ENCODE data around the gene ATXN3L. TPM values are rescaled to one million over a fixed set of nuclear protein-coding genes. Genes with fewer than 3 reads are reported as not detected.
A peak's percentile ranks its signal among the peaks of the same experiment; 100 is the strongest.

Gene ATXN3L
- total and polyA plus RNA-seq, 2 donors (not counting 1 experiment from before 2014, with no cell fraction given) = not detected

- DNase-seq (ENCODE audit: low read depth in 2 of 2) = no peak
- Histone ChIP-seq H3K27me3 (ENCODE audit: control insufficient read depth, insufficient read depth, low read length) (no peaks in the 10 kb centered on the region), H2AFZ (ENCODE audit: low read length) (no peak overlapping the region), H3K4me3 (replicated peaks in 1 of 4; ENCODE audit: control extremely low read depth in 1 of 4, insufficient read depth in 1 of 4, low read depth in 3 of 4, low read length in 4 of 4) (no peak overlapping the region), H3K9ac (ENCODE audit: insufficient read depth, low read length) (no peak overlapping the region), H3K9me3 (ENCODE audit: control insufficient read depth, insufficient read depth, low read depth, low read length) (no peaks in the 10 kb centered on the region), H3K27ac (ENCODE audit: insufficient read depth, low read length) (no peak overlapping the region), H4K20me1 (ENCODE audit: control insufficient read depth, extremely low read depth, insufficient read depth, low read length) (no peaks in the 10 kb centered on the region), H3K36me3 (ENCODE audit: control insufficient read depth, insufficient read depth, low read length) (no peaks in the 10 kb centered on the region), H3K79me2 (ENCODE audit: control insufficient read depth, insufficient read depth, low read length) (no peaks in the 10 kb centered on the region), H3K4me1 (ENCODE audit: control insufficient read depth, extremely low read depth, insufficient read depth, low read length) (no peaks in the 10 kb centered on the region), H3K4me2 (ENCODE audit: extremely low read depth, insufficient read depth, low read length) (no peak overlapping the region)
- TF ChIP-seq EZH2 (IDR thresholded peaks at IDR 0.05; ENCODE audit: low read length, missing control alignments) (no peak), CTCF (conservative IDR thresholded peaks at IDR 0.05 in 1 of 2, IDR thresholded peaks at IDR 0.05 in 1 of 2; ENCODE audit: low read depth in 1 of 2, low read length in 2 of 2) (no peak)
These were observed 20.4 kb upstream of the ATXN3L start for GRCh38 chrX:13340182-13340791.

- no peak for DNase-seq (ENCODE audit: low read depth in 2 of 2)
- H3K36me3 ChIP-seq (ENCODE audit: control insufficient read depth, insufficient read depth, low read length) = no peaks in the 10 kb centered on the region
These were observed 19.8 kb upstream of the ATXN3L start for GRCh38 chrX:13339607-13340006.

GRCh38 chrX:13338996-13339515 lies 19.2 kb upstream of the ATXN3L start:
- Histone ChIP-seq H3K27me3 (ENCODE audit: control insufficient read depth, insufficient read depth, low read length) (no peaks in the 10 kb centered on the region), H3K4me2 (ENCODE audit: extremely low read depth, insufficient read depth, low read length) (no peak overlapping the region), H3K4me3 (replicated peaks in 1 of 4; ENCODE audit: control extremely low read depth in 1 of 4, insufficient read depth in 1 of 4, low read depth in 3 of 4, low read length in 4 of 4) (no peak overlapping the region), H3K27ac (ENCODE audit: insufficient read depth, low read length) (no peak overlapping the region), H3K36me3 (ENCODE audit: control insufficient read depth, insufficient read depth, low read length) (no peaks in the 10 kb centered on the region), H2AFZ (ENCODE audit: low read length) (no peak overlapping the region), H4K20me1 (ENCODE audit: control insufficient read depth, extremely low read depth, insufficient read depth, low read length) (no peaks in the 10 kb centered on the region), H3K9me3 (ENCODE audit: control insufficient read depth, insufficient read depth, low read depth, low read length) (no peaks in the 10 kb centered on the region), H3K9ac (ENCODE audit: insufficient read depth, low read length) (no peak overlapping the region), H3K79me2 (ENCODE audit: control insufficient read depth, insufficient read depth, low read length) (no peaks in the 10 kb centered on the region), H3K4me1 (ENCODE audit: control insufficient read depth, extremely low read depth, insufficient read depth, low read length) (no peaks in the 10 kb centered on the region)
- no peak for TF ChIP-seq CTCF (conservative IDR thresholded peaks at IDR 0.05 in 1 of 2, IDR thresholded peaks at IDR 0.05 in 1 of 2; ENCODE audit: low read depth in 1 of 2, low read length in 2 of 2)
- no peak for TF ChIP-seq EZH2 (IDR thresholded peaks at IDR 0.05; ENCODE audit: low read length, missing control alignments)
- DNase-seq (ENCODE audit: low read depth in 2 of 2) = peak in 1 of 2 donors; percentile 4

More at GRCh38 chrX:13339607-13340006, 19.8 kb upstream of the ATXN3L start:
- Histone ChIP-seq H3K27ac (ENCODE audit: insufficient read depth, low read length) (no peak overlapping the region), H3K4me2 (ENCODE audit: extremely low read depth, insufficient read depth, low read length) (no peak overlapping the region), H2AFZ (ENCODE audit: low read length) (no peak overlapping the region), H4K20me1 (ENCODE audit: control insufficient read depth, extremely low read depth, insufficient read depth, low read length) (no peaks in the 10 kb centered on the region), H3K4me3 (replicated peaks in 1 of 4; ENCODE audit: control extremely low read depth in 1 of 4, insufficient read depth in 1 of 4, low read depth in 3 of 4, low read length in 4 of 4) (no peak overlapping the region), H3K9ac (ENCODE audit: insufficient read depth, low read length) (no peak overlapping the region), H3K27me3 (ENCODE audit: control insufficient read depth, insufficient read depth, low read length) (no peaks in the 10 kb centered on the region), H3K79me2 (ENCODE audit: control insufficient read depth, insufficient read depth, low read length) (no peaks in the 10 kb centered on the region), H3K9me3 (ENCODE audit: control insufficient read depth, insufficient read depth, low read depth, low read length) (no peaks in the 10 kb centered on the region), H3K4me1 (ENCODE audit: control insufficient read depth, extremely low read depth, insufficient read depth, low read length) (no peaks in the 10 kb centered on the region)
- TF ChIP-seq EZH2 (IDR thresholded peaks at IDR 0.05; ENCODE audit: low read length, missing control alignments) (no peak), CTCF (conservative IDR thresholded peaks at IDR 0.05 in 1 of 2, IDR thresholded peaks at IDR 0.05 in 1 of 2; ENCODE audit: low read depth in 1 of 2, low read length in 2 of 2) (no peak)

Data from fibroblast of lung (primary cell).